Neuron (in vitro differentiated cells): ENCODE data around the gene TMEM132A.

Experiments
- H2AFZ ChIP-seq: one replicate; pipeline ENCODE4 v1.6.1; 2013; ENCODE audit warnings: low read depth, mild to moderate bottlenecking, inconsistent platforms, low read length, moderate library complexity
- H3K27me3 ChIP-seq: one replicate; pipeline ENCODE4 v1.6.1; 2013; ENCODE audit warnings: low read length; ENCODE audit not compliant: insufficient read depth
- H3K36me3 ChIP-seq: one replicate; pipeline ENCODE4 v1.6.1; 2013; ENCODE audit warnings: low read length; ENCODE audit not compliant: insufficient read depth
- H3K4me1 ChIP-seq: one replicate; pipeline ENCODE4 v1.6.1; 2013; ENCODE audit warnings: low read length; ENCODE audit not compliant: insufficient read depth
- H3K4me3 ChIP-seq: 2 replicates; pipeline ENCODE4 v1.5.1; 2013; ENCODE audit warnings: mild to moderate bottlenecking, low read length, moderate library complexity
- H3K9me3 ChIP-seq: one replicate; pipeline ENCODE4 v1.6.1; 2013; ENCODE audit warnings: low read length

Gene TMEM132A

DNA sequence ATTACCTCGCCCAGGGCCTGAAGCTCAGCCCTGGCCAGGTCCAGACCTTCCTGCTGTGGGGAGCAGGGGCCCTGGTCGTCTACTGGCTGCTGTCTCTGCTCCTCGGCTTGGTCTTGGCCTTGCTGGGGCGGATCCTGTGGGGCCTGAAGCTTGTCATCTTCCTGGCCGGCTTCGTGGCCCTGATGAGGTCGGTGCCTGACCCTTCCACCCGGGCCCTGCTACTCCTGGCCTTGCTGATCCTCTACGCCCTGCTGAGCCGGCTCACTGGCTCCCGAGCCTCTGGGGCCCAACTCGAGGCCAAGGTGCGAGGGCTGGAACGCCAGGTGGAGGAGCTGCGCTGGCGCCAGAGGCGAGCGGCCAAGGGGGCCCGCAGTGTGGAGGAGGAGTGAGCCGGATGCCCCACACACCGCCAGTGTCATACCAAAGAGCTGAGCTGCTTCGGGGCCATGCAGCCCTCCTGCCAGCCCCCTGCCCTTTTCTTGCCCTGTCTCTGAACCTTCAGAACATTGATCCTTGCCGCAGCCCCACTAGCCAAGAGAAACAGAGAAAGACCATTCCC is 2.4 kb upstream of the TMEM132A start:
- H3K9me3 ChIP-seq = no peaks in the 10 kb centered on the region
- peaks cover 41% of the 10 kb centered on the region for H3K36me3 ChIP-seq
- H2AFZ ChIP-seq = no peak overlapping the region
- H3K4me3 ChIP-seq = no peak overlapping the region
- no peaks in the 10 kb centered on the region for H3K27me3 ChIP-seq
- peaks cover 21% of the 10 kb centered on the region for H3K4me1 ChIP-seq

DNA sequence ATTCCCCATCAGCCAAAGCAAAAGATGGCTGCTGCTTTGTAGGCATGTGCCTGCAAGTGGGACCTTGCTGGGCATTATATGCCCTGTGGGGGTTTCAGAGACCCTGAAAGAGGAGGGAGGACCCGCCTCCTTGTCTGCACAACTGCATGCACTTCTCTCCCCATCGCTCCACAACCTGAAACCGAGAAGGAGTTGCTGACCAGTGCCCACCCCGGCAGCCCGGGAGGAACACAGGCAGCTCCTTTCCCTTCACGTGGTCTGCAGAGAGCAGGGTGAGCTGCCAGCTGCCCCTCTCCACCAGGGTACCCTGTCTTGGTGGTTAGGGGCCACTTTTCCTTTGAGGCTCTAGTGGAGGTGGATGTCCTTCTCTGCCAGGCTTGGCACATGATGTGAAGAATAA is 1.4 kb upstream of the TMEM132A start:
- H3K27me3 ChIP-seq = no peaks in the 10 kb centered on the region
- H2AFZ ChIP-seq = no peak overlapping the region
- no peaks in the 10 kb centered on the region for H3K9me3 ChIP-seq
- H3K4me3 ChIP-seq = no peak overlapping the region
- peaks cover 51% of the 10 kb centered on the region for H3K36me3 ChIP-seq
- peaks cover 21% of the 10 kb centered on the region for H3K4me1 ChIP-seq

DNA sequence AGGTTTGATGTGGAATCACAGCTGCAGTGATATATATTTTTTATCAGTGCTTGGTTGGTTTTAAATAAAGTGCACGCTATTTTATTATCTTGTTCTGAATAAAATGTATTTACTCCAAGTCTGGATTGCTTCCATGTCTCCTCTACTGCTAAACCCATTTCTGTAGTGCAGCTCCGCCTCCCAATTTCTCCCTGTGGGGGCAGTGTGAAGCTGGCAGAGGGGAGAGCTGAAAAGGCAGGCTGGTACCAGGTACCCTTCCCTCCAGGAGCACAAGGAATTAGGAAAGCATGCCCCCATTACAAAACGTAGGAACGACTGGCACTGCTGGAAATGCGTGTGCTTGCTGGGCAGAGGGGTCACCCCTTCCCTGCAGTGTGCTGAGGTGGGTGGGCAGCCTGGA is 934 bp upstream of the TMEM132A start:
- Histone ChIP-seq H3K27me3 (no peaks in the 10 kb centered on the region), H3K9me3 (no peaks in the 10 kb centered on the region), H3K4me1 (peaks cover 21% of the 10 kb centered on the region), H3K4me3 (no peak overlapping the region), H2AFZ (no peak overlapping the region), H3K36me3 (peaks cover 54% of the 10 kb centered on the region)

DNA sequence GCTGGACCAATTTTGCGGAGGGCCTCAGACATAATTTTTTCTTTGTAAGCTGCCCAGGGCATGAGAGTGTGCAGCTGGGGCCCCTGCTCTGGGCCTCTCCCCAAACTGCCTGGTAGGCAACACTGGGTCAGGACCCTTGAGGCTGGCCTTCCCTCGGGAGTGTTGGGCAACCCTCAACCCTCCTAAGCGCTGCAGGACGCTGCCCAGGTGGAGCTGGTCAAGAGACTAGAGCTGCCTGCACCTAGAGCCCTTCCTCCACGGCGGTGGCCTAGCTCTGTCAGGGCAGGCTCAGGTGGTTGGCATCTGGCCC is 505 bp upstream of the TMEM132A start:
- peaks cover 58% of the 10 kb centered on the region for H3K36me3 ChIP-seq
- no peak overlapping the region for H2AFZ ChIP-seq
- H3K27me3 ChIP-seq = no peaks in the 10 kb centered on the region
- peaks cover 21% of the 10 kb centered on the region for H3K4me1 ChIP-seq
- H3K9me3 ChIP-seq = no peaks in the 10 kb centered on the region
- H3K4me3 ChIP-seq = peak overlapping the region; percentile 80

DNA sequence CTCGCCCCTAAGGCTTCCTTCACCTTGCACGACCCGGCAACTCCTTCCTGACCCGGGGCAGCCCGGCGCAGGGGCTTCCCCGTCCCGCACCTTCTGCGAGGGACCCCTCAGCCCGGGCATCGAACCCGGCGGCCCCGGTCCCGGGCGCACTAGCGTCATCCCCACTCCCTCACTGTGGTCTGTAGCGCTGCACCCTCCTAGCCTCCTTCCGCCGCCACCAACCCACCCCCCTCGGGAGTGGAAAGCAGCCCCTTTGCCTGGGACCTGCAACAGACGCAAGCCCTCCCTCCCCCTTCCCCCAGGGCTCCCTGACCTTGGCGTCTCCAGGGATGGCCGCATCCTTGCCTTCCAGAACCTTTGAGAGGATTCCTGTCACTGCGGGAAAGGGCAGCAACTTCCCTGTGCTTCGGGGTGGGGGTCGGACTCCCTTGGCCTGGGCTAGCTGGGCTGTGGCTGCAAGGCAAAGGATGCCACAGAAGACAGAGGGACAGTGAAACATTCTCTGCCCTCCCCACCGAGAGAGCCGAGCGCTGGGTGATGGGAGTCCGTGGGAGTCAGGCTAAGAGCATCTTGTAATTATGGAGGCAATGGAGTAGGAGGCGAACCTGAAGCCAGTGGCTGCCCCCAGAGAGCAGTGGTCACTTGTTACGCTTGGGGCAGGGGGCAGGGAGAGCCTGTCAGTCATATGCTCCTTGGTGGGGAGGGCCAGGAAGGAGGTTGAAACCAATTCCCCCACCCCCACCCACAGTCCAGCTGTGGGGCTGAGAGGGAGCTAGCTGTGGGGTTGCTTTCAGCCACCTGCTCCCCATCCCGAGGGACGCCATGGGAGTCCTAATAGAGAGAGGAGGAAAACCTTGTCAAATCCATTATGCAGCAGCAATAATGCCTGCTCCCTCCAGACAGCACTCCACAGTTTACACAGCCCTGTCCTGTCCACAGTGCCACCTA is 920 bp downstream of the TMEM132A start:
- Histone ChIP-seq H3K27me3 (no peaks in the 10 kb centered on the region), H2AFZ (peak overlapping the region; percentile 39), H3K36me3 (peaks cover 61% of the 10 kb centered on the region), H3K4me3 (peak overlapping the region; percentile 80), H3K4me1 (peaks cover 21% of the 10 kb centered on the region), H3K9me3 (no peaks in the 10 kb centered on the region)

DNA sequence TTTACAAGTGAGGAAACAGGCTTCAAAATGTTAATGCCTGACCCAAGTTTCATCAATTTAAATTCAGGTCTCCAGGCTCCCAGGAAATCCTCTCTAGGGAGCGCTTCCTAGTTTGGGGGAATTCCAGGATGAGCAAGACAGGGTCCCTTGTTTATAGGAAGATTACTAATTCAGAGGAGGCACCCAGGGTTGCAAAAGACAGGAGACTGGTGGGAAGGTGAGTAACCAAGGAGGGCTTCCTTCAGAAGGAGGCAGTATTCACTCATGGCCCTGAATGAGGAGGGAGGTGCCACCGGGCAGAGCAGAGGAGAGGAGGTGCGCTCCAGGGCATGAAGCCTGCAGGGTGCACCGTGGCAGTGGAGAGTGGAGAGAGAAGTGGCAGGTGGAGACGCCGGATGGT is 1.6 kb downstream of the TMEM132A start:
- Histone ChIP-seq H3K36me3 (peaks cover 60% of the 10 kb centered on the region), H3K27me3 (no peaks in the 10 kb centered on the region), H3K9me3 (no peaks in the 10 kb centered on the region), H3K4me1 (peaks cover 21% of the 10 kb centered on the region), H3K4me3 (peak overlapping the region; percentile 80), H2AFZ (no peak overlapping the region)

DNA sequence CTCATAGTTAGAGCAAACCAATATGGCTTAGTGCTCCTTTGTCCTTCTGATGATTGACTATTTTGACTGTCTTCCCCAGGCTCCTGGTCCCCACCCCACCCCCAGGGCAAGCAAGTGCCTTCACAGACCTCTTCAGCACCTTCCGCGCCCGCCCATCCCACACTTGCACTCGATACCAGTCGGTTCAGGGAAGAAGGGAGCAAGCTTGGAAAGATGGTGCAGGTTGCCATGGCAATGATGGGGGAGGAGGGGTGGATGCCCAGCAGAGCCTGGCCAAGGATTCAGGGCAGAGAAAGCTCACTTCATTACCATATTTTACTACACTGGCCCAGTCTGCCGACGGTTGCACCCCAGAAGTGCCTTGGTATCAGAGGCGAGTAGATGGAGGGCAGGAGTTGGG is 2.2 kb downstream of the TMEM132A start:
- H3K9me3 ChIP-seq = no peaks in the 10 kb centered on the region
- H3K4me1 ChIP-seq = peaks cover 21% of the 10 kb centered on the region
- H3K36me3 ChIP-seq = peaks cover 60% of the 10 kb centered on the region
- H2AFZ ChIP-seq = no peak overlapping the region
- no peaks in the 10 kb centered on the region for H3K27me3 ChIP-seq
- H3K4me3 ChIP-seq = no peak overlapping the region

DNA sequence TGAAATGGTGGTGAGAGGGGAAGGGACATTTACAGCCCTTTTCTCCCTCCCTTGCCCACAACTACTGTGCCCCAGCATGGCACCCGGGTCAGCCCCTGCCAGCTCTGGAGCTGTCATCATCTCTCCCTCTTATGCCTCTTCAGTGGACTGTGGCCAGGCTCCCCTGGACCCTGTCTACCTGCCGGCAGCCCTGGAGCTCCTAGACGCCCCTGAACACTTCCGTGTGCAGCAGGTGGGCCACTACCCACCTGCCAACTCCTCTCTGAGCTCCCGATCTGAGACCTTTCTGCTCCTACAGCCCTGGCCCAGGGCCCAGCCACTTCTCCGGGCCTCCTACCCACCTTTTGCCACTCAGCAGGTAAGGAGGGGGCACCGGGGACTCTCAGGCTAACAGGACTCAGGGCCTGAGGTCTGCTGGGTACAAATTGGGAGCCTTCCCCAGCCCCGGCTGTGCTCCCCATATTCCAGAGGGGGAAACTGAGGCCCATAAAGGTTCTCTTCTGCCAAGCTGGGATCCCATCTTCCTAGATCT is 2.9 kb downstream of the TMEM132A start:
- peaks cover 60% of the 10 kb centered on the region for H3K36me3 ChIP-seq

DNA sequence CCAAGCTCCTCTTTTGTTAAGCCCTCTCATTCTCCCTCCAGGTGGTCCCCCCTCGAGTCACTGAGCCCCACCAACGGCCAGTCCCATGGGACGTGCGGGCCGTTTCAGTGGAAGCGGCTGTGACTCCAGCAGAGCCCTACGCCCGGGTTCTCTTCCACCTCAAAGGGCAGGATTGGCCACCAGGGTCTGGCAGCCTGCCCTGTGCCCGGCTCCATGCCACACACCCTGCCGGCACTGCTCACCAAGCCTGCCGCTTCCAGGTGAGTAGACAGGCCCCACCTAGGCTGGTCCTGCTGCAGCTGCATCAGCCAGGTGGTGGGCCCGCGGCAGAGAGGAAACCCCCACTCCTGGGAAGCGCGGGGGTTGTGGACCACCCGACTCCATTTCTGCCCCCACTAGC is 3.3 kb downstream of the TMEM132A start:
- Histone ChIP-seq H3K9me3 (no peaks in the 10 kb centered on the region), H2AFZ (no peak overlapping the region), H3K27me3 (no peaks in the 10 kb centered on the region), H3K36me3 (peaks cover 60% of the 10 kb centered on the region), H3K4me3 (no peak overlapping the region), H3K4me1 (peaks cover 21% of the 10 kb centered on the region)

More for the DNA sequence above, 2.9 kb downstream of the TMEM132A start:
- Histone ChIP-seq H3K27me3 (no peaks in the 10 kb centered on the region), H3K4me1 (peaks cover 21% of the 10 kb centered on the region), H3K9me3 (no peaks in the 10 kb centered on the region), H3K4me3 (no peak overlapping the region), H2AFZ (no peak overlapping the region)

DNA sequence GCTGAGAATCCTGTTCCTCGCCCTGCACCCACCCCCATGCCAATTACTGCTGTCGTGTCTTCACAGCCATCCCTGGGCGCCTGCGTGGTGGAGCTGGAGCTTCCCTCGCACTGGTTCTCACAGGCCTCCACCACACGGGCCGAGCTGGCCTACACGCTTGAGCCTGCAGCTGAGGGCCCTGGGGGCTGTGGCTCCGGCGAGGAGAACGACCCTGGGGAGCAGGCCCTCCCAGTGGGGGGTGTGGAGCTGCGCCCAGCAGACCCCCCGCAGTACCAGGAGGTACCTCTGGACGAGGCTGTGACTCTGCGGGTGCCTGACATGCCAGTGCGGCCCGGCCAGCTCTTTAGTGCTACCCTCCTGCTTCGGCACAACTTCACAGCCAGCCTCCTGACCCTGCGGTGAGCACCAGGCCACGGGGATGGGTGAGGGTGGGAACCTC is 4.3 kb downstream of the TMEM132A start:
- Histone ChIP-seq H2AFZ (no peak overlapping the region), H3K4me1 (peaks cover 24% of the 10 kb centered on the region), H3K27me3 (no peaks in the 10 kb centered on the region)

DNA sequence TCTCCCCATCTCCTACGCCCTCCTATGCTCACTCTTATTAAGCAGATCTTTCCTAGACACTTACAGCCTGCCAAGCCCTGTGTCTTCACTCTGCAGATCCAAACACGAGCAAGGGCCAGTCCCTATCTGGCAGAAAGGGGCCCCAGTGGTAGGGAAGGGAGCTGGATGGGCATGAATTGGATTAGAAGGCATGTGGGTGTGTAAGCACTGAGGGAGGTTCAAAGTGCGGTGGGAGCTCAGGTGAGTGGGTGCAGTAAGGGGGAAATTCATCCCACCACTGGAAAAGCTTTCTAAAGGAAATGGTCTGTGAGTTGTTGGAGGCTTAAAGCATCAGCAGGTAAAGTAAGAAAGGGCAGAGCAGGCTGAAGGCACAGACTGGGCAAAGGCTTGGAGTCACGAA is 5.5 kb downstream of the TMEM132A start:
- Histone ChIP-seq H3K27me3 (no peaks in the 10 kb centered on the region), H3K9me3 (no peaks in the 10 kb centered on the region), H3K36me3 (peaks cover 68% of the 10 kb centered on the region), H2AFZ (no peak overlapping the region), H3K4me1 (peaks cover 19% of the 10 kb centered on the region), H3K4me3 (no peak overlapping the region)

More for the DNA sequence above, 4.3 kb downstream of the TMEM132A start:
- no peak overlapping the region for H3K4me3 ChIP-seq
- H3K9me3 ChIP-seq = no peaks in the 10 kb centered on the region
- H3K36me3 ChIP-seq = peaks cover 62% of the 10 kb centered on the region

DNA sequence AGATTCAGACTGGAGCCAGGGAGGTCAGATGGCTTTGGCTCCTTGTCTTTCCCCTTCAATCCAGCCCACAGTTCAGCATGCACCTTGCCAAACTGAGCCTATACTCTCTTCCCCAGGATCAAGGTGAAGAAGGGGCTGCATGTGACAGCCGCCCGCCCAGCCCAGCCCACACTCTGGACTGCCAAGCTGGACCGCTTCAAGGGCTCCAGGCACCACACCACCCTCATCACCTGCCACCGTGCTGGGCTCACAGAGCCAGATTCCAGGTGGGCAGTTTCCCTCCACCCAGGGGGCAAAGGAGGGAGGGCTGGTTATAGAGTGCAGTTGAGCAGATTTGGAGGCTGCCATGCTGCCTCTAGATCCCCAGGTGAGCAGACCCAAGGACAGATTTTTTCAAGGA is 6.1 kb downstream of the TMEM132A start:
- Histone ChIP-seq H2AFZ (no peak overlapping the region), H3K4me1 (peaks cover 15% of the 10 kb centered on the region), H3K27me3 (no peaks in the 10 kb centered on the region), H3K36me3 (peaks cover 73% of the 10 kb centered on the region), H3K9me3 (no peaks in the 10 kb centered on the region), H3K4me3 (no peak overlapping the region)

DNA sequence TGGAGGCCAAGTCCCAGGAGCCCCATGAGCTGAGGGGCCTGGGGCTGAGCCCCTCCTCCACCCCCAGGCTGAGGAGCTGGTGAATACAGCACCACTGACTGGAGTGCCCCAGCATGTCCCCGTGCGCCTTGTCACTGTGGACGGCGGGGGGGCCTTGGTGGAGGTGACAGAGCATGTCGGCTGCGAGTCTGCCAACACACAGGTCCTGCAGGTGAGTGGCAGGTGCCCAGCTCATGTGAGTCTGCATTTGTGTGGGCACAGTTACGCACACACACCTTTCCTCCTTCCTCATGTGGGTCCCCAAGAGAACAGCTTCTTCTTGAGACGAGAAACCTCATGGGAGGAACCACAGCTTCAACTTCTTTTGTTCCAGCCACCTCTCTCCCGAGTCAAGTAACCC is 7.7 kb downstream of the TMEM132A start:
- peaks cover 76% of the 10 kb centered on the region for H3K36me3 ChIP-seq
- no peak overlapping the region for H2AFZ ChIP-seq
- H3K9me3 ChIP-seq = no peaks in the 10 kb centered on the region
- no peaks in the 10 kb centered on the region for H3K27me3 ChIP-seq
- H3K4me1 ChIP-seq = peaks cover 3% of the 10 kb centered on the region
- no peak overlapping the region for H3K4me3 ChIP-seq
